ENCODE measurements around the gene ZFP2. TPM values are rescaled to one million over a fixed set of nuclear protein-coding genes. Genes with fewer than 3 reads are reported as not detected.

ZFP2 gene
- total and polyA plus RNA-seq, 2 donors (not counting 3 experiments of a cell fraction or from before 2014, with no cell fraction given) = 0.07 to 0.75 TPM

DNA sequence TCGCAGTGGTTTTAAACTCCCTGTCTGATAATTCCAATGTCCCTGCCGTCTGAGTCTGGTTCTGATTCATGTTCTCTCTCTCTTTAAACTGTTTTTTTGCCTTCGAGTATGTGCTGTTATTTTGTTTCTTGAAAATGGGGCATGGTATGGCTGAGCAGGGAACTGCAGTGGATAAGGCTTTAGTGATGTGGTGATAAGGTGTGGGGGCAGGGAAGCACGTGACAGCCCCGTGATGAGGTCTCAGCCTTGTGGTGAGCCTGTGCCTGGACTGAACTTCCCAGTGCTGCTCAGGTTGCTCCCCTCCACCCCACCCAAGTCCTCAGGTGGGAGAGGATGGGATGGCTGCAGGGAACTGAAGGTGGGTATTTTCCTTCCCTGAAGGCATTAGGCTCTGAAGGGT lies 41.4 kb upstream of the ZFP2 start:
- Histone ChIP-seq H3K27me3 (ENCODE audit: control insufficient read depth in 2 of 2, insufficient read depth in 2 of 2, low read length in 2 of 2) (no peaks in the 10 kb centered on the region), H3K4me1 (ENCODE audit: control insufficient read depth, extremely low read depth, insufficient read depth, low read length) (no peaks in the 10 kb centered on the region), H3K4me2 (ENCODE audit: insufficient read depth, low read length) (no peak overlapping the region), H3K9me1 (replicated peaks; ENCODE audit: control insufficient read depth, extremely low read depth, insufficient read depth, low read length) (no peaks in the 10 kb centered on the region), H2AFZ (ENCODE audit: low read depth, low read length) (no peak overlapping the region), H3K79me2 (ENCODE audit: control insufficient read depth, insufficient read depth, low read length) (no peaks in the 10 kb centered on the region), H4K20me1 (replicated peaks; ENCODE audit: control insufficient read depth, extremely low read depth, insufficient read depth, low read length) (no peaks in the 10 kb centered on the region), H3K4me3 (replicated peaks in 1 of 3; ENCODE audit: insufficient read depth in 1 of 3, low read depth in 1 of 3, low read length in 3 of 3) (no peak overlapping the region), H3K36me3 (ENCODE audit: control insufficient read depth in 2 of 2, extremely low read depth in 1 of 2, insufficient read depth in 2 of 2, low read length in 2 of 2) (no peaks in the 10 kb centered on the region), H3K9me3 (replicated peaks; ENCODE audit: control insufficient read depth, insufficient read depth, low read length) (no peaks in the 10 kb centered on the region), H3K27ac (ENCODE audit: insufficient read depth, low read depth, low read length) (no peak overlapping the region), H3K9ac (replicated peaks; ENCODE audit: extremely low read depth, insufficient read depth, low read length) (no peak overlapping the region)
- CTCF ChIA-PET = no interaction called here
- intact Hi-C loops (cut with micrococcal nuclease) (no loop called here), dilution Hi-C loops (cut with MboI; ENCODE audit: extremely low pct_ligation_motif_present, low sequenced_read_pairs) (no loop called here)
- no TSS peak for BruUV-seq (replicated peaks)
- TF ChIP-seq MYC (IDR thresholded peaks at IDR 0.05; ENCODE audit: low read depth, low read length) = no peak
- no peak for TF ChIP-seq POLR2AphosphoS5 (IDR thresholded peaks at IDR 0.05; ENCODE audit: insufficient read depth, low read depth, low read length)
- TF ChIP-seq JUN (IDR thresholded peaks at IDR 0.05; ENCODE audit: borderline replicate concordance, insufficient read depth, insufficient read length, low read depth) = no peak
- TF ChIP-seq, protein P1, sequence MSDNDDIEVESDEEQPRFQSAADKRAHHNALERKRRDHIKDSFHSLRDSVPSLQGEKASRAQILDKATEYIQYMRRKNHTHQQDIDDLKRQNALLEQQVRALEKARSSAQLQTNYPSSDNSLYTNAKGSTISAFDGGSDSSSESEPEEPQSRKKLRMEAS (IDR thresholded peaks at IDR 0.05; ENCODE audit: insufficient read depth, insufficient read length) = no peak
- TF ChIP-seq EZH2 (IDR thresholded peaks at IDR 0.05; ENCODE audit: borderline replicate concordance, low read depth, low read length, severe bottlenecking) = no peak
- no peak for TF ChIP-seq GATA2 (IDR thresholded peaks at IDR 0.05; ENCODE audit: insufficient read depth, insufficient read length, low read depth, low read length)
- TF ChIP-seq, protein P2, sequence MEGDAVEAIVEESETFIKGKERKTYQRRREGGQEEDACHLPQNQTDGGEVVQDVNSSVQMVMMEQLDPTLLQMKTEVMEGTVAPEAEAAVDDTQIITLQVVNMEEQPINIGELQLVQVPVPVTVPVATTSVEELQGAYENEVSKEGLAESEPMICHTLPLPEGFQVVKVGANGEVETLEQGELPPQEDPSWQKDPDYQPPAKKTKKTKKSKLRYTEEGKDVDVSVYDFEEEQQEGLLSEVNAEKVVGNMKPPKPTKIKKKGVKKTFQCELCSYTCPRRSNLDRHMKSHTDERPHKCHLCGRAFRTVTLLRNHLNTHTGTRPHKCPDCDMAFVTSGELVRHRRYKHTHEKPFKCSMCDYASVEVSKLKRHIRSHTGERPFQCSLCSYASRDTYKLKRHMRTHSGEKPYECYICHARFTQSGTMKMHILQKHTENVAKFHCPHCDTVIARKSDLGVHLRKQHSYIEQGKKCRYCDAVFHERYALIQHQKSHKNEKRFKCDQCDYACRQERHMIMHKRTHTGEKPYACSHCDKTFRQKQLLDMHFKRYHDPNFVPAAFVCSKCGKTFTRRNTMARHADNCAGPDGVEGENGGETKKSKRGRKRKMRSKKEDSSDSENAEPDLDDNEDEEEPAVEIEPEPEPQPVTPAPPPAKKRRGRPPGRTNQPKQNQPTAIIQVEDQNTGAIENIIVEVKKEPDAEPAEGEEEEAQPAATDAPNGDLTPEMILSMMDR (IDR thresholded peaks at IDR 0.05; ENCODE audit: extremely low read depth in 1 of 2, insufficient read depth in 1 of 2, low read depth in 1 of 2, low read length in 2 of 2) = no peak
- TF ChIP-seq POLR2A (IDR thresholded peaks at IDR 0.05; ENCODE audit: low read depth, low read length) = no peak
- TF ChIP-seq FOS (IDR thresholded peaks at IDR 0.05; ENCODE audit: borderline replicate concordance, insufficient read depth, low read length) = no peak
- FAIRE-seq (no peak), DNase-seq (ENCODE audit: low read depth, low spot score) (no peak)
- POLR2A ChIA-PET = no interaction called here
